ENCODE data around the gene MICALL1.

MICALL1 gene

DNA sequence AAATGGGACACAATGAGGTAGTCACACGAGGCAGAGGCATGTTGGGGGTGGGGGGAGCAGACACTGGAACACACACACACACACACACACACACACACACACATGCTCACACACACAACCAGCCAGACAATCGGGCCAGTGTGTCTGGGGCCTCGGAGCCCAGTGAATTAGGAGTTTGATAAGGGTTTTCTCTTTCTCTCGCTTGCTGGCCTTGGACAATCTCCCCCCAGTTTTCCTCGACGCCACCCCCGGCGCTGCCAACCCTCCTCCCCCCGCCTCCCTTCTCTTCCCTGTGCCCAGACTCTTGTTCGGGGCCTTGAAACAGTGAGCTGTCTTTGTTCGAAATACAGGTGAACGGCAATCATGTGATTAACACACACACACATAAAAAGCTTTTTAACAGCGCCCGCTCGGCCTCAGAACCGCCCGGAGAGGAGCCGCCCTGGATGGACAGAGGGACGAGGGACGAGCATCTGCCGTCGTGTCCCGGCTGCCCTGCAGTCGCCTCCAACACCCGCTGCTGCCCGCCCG, 79.7 kb downstream of the MICALL1 start:
- Histone ChIP-seq H3K9ac (ENCODE audit: insufficient read length) (no peak overlapping the region), H3K27ac (no peak overlapping the region), H3K9me3 (ENCODE audit: low read depth, low read length) (no peaks in the 10 kb centered on the region), H3K4me3 (no peak overlapping the region), H3K36me3 (ENCODE audit: insufficient read depth, low read length) (no peaks in the 10 kb centered on the region)
- no peak for TF ChIP-seq POLR2AphosphoS5 (IDR thresholded peaks at IDR 0.05; ENCODE audit: borderline replicate concordance, low read depth, low read length)
- no peak for TF ChIP-seq FOXP2 (optimal IDR thresholded peaks at IDR 0.05; ENCODE audit: control extremely low read depth, extremely low read length, insufficient read depth)
- TF ChIP-seq EZH2 (IDR thresholded peaks at IDR 0.05), result no peak
- DNase-seq (ENCODE audit: low read depth, low spot score), result no peak

DNA sequence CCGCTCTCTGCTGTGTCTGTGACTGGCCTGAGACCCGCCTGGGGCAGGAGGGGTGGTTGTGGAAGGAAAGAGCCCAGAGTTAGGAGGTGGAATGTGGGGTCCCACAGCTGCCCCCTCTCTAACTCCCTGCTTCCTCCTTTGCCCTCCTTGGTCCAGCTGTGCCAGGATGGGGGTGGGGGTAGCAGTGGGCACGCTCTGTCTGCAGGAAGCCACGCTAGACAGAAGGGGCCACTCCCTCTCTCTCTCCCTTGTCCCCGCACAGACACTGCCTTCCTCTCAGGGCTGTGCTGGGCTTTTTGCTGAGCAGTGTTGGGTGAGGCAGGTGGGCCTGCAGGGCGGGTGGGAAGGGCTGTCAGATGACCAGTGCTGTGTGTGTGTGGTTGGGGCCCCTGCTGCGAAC, 80.3 kb downstream of the MICALL1 start:
- no peak for DNase-seq (ENCODE audit: low read depth, low spot score)
- Histone ChIP-seq H3K4me3 (no peak overlapping the region), H3K9ac (ENCODE audit: insufficient read length) (no peak overlapping the region), H3K27ac (no peak overlapping the region), H3K36me3 (ENCODE audit: insufficient read depth, low read length) (no peaks in the 10 kb centered on the region), H3K9me3 (ENCODE audit: low read depth, low read length) (no peaks in the 10 kb centered on the region)
- TF ChIP-seq FOXP2 (optimal IDR thresholded peaks at IDR 0.05; ENCODE audit: control extremely low read depth, extremely low read length, insufficient read depth) (no peak), POLR2AphosphoS5 (IDR thresholded peaks at IDR 0.05; ENCODE audit: borderline replicate concordance, low read depth, low read length) (no peak), EZH2 (IDR thresholded peaks at IDR 0.05) (no peak)

DNA sequence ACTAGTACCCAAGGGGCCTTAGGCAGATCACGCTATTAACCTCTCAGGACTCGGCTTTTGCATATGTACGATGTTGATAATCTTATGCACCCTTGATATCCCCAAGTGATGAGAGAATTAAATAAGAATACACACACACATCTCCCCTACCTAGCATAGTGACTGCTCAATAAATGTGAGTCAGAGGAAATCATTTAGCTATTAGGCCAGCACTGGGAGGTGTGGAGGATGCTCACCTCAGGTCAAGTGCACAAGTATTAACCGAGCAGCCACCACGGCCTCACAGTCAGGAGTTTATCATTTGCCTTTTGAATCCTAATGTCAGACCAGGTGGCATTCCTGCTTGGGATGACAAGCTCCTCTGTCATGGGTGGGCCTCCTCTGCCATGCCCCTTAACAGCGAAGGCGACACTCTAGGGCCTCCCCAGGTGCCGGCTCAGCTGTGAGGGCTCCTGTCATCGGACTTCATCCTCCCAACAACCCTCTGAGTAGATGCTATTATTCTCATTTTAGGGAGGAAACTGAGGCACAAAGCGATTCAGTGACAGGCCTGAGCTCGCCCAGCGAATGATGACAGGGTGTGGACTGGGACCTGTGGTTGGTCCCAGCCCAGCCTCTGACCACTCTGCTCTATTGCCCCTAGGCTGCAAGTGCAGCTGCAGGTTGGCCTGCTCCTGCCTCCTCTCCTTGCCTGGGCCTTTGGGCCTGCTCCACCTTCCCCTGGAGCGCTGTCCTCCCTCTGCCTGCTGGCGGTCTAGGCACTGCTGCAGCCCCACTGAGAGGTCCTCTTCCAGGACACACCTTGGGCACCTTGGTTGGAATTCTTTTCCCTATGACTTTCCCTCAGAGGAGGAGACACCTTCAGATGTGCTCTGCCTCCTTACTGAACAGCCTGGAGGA, 83.3 kb downstream of the MICALL1 start:
- no peak for DNase-seq (ENCODE audit: low read depth, low spot score)

DNA sequence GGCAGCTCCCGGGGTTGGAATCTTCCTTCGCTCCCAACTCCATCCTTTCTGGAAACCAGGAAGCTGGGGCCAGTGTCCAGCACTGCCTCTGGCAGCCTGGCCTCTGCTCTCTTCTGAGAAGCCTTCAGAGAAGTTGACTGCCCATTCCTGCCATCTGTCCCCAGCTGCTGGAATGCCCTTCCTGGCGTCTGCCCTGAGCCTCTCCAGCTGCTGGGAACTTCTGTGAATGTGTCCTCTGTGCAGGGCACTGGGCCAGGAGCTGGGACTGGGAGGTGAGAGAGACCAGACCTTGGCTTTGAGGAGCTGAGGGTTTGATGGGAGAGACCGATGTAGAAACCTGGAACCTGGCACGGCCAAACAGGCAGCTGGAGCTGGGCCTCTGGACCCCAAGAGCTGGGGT, 84.2 kb downstream of the MICALL1 start:
- no peaks in the 10 kb centered on the region for H3K36me3 ChIP-seq (ENCODE audit: insufficient read depth, low read length)
- DNase-seq (ENCODE audit: low read depth, low spot score), result no peak
- H3K9me3 ChIP-seq (ENCODE audit: low read depth, low read length), result no peaks in the 10 kb centered on the region
- H3K9ac ChIP-seq (ENCODE audit: insufficient read length), result no peak overlapping the region
- H3K4me3 ChIP-seq, result no peak overlapping the region
- no peak overlapping the region for H3K27ac ChIP-seq
- no peak for TF ChIP-seq EZH2 (IDR thresholded peaks at IDR 0.05)
- no peak for TF ChIP-seq POLR2AphosphoS5 (IDR thresholded peaks at IDR 0.05; ENCODE audit: borderline replicate concordance, low read depth, low read length)
- no peak for TF ChIP-seq FOXP2 (optimal IDR thresholded peaks at IDR 0.05; ENCODE audit: control extremely low read depth, extremely low read length, insufficient read depth)

More for the DNA sequence above, 83.3 kb downstream of the MICALL1 start:
- no peak overlapping the region for H3K27ac ChIP-seq
- H3K36me3 ChIP-seq (ENCODE audit: insufficient read depth, low read length), result no peaks in the 10 kb centered on the region
- H3K9ac ChIP-seq (ENCODE audit: insufficient read length), result no peak overlapping the region
- TF ChIP-seq FOXP2 (optimal IDR thresholded peaks at IDR 0.05; ENCODE audit: control extremely low read depth, extremely low read length, insufficient read depth) (no peak), EZH2 (IDR thresholded peaks at IDR 0.05) (no peak), POLR2AphosphoS5 (IDR thresholded peaks at IDR 0.05; ENCODE audit: borderline replicate concordance, low read depth, low read length) (no peak)
- no peak overlapping the region for H3K4me3 ChIP-seq
- H3K9me3 ChIP-seq (ENCODE audit: low read depth, low read length), result no peaks in the 10 kb centered on the region

DNA sequence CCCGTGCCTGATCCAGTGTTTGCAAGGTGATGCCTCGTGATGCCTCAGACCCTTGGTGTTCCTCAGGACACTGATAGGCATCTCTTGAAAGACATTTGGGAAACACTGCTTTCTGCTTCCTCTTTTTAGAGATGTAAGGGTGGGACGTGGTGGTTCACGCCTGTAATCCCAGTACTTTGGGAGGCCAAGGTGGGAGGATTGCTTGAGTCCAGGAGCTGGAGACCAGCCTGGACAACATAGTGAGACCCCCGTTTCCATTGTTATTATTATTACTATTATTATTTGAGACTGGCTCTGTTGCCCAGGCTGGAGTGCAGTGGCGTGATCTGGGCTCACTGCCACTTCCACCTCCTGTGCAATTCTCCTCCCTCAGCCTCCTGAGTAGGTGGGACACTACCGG, 84.8 kb downstream of the MICALL1 start:
- H3K9ac ChIP-seq (ENCODE audit: insufficient read length), result no peak overlapping the region
- no peaks in the 10 kb centered on the region for H3K36me3 ChIP-seq (ENCODE audit: insufficient read depth, low read length)
- no peak for DNase-seq (ENCODE audit: low read depth, low spot score)
- H3K9me3 ChIP-seq (ENCODE audit: low read depth, low read length), result no peaks in the 10 kb centered on the region
- H3K4me3 ChIP-seq, result no peak overlapping the region
- H3K27ac ChIP-seq, result no peak overlapping the region
- TF ChIP-seq FOXP2 (optimal IDR thresholded peaks at IDR 0.05; ENCODE audit: control extremely low read depth, extremely low read length, insufficient read depth), result no peak
- no peak for TF ChIP-seq POLR2AphosphoS5 (IDR thresholded peaks at IDR 0.05; ENCODE audit: borderline replicate concordance, low read depth, low read length)
- TF ChIP-seq EZH2 (IDR thresholded peaks at IDR 0.05), result no peak

DNA sequence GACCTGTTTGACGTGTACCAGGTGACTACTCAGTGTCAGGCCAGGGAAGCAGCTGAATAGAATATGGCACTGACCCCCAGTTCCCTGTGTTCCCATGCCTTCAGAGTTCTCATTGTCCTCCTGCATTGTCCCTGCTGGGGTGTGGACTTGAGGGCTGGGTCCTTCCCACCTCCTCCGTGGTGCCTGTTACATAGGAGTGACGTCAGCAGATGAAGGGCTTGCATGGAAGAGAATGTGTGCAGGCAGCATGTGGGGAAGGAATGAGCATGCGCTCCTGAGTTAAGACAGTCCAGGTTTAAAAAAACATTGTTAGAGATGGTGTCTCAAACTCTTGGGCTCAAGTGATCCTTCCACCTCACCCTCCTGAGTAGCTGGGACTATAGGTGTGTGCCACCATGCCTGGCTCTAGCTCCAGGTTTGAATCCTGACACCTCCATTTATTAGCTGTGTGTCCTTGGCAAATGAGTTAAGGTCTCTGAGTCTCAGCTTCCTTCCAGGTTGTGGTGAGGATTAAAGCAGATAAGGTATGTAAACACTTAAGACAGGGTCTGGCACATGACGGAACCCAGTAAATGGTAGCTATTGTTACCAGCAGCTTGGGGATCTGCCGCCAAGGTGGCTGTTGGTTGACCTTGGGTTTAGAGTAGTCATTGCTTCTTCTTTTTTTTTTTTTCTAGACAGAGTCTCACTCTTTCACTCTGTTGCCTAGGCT, 85.8 kb downstream of the MICALL1 start:
- no peaks in the 10 kb centered on the region for H3K36me3 ChIP-seq (ENCODE audit: insufficient read depth, low read length)
- DNase-seq (ENCODE audit: low read depth, low spot score), result no peak
- no peaks in the 10 kb centered on the region for H3K9me3 ChIP-seq (ENCODE audit: low read depth, low read length)
- H3K4me3 ChIP-seq, result no peak overlapping the region
- H3K9ac ChIP-seq (ENCODE audit: insufficient read length), result no peak overlapping the region
- H3K27ac ChIP-seq, result no peak overlapping the region
- TF ChIP-seq POLR2AphosphoS5 (IDR thresholded peaks at IDR 0.05; ENCODE audit: borderline replicate concordance, low read depth, low read length), result no peak
- TF ChIP-seq FOXP2 (optimal IDR thresholded peaks at IDR 0.05; ENCODE audit: control extremely low read depth, extremely low read length, insufficient read depth), result no peak
- no peak for TF ChIP-seq EZH2 (IDR thresholded peaks at IDR 0.05)

Data from SK-N-MC (cell line).